ENCODE results near the gene UBQLN3.

UBQLN3 gene

GRCh38 chr11:5509803-5510202 is at the start of gene UBQLN3:
Gene UBQLN3 (minus strand): TSS chr11:5509957. CDS start chr11:5509558, 399 bp downstream.
- no peaks in the 10 kb centered on the region for H3K9me3 Mint-ChIP-seq
- no peak within 1 kb of the TSS for H3K27ac Mint-ChIP-seq
- no peaks in the 10 kb centered on the region for H3K36me3 Mint-ChIP-seq (ENCODE audit: low read depth)
- H3K27me3 Mint-ChIP-seq: no peaks in the 10 kb centered on the region
- H3K4me3 Mint-ChIP-seq: no peak within 1 kb of the TSS
- intact Hi-C loops (cut with micrococcal nuclease): no loop called here
- no peaks in the 10 kb centered on the region for H3K4me1 Mint-ChIP-seq (ENCODE audit: low read depth)

DNA sequence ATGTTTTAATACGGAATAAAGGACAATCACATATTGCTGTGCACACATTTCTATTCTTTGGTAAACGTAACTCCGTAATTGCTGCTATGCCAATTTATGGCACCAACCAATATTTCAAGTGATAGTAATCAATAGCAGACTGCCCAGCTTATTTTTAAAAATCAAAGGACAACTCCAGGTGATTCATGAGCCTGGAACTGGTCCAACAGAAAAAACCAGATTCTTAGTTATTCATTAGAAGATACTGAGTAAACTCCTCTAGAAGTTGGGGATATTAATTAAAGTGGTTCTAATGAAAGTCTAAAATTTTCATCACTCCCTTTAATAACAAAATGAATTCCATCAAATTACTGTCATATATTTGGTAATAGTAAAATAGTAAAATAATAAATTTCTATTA is 48.0 kb upstream of the UBQLN3 start:
- intact Hi-C loops (cut with micrococcal nuclease): no loop called here
- Mint-ChIP-seq H3K27me3 (no peaks in the 10 kb centered on the region), H3K36me3 (ENCODE audit: low read depth) (no peaks in the 10 kb centered on the region), H3K4me3 (no peak overlapping the region), H3K27ac (no peak overlapping the region), H3K4me1 (ENCODE audit: low read depth) (no peaks in the 10 kb centered on the region), H3K9me3 (no peaks in the 10 kb centered on the region)

- H3K4me1 Mint-ChIP-seq (ENCODE audit: low read depth): no peaks in the 10 kb centered on the region
- H3K9me3 Mint-ChIP-seq: no peaks in the 10 kb centered on the region
- H3K27me3 Mint-ChIP-seq: no peaks in the 10 kb centered on the region
- H3K36me3 Mint-ChIP-seq (ENCODE audit: low read depth): no peaks in the 10 kb centered on the region
- no peak overlapping the region for H3K27ac Mint-ChIP-seq
- no peak overlapping the region for H3K4me3 Mint-ChIP-seq
- intact Hi-C loops (cut with micrococcal nuclease): no loop called here
Measured at GRCh38 chr11:5556596-5557188, 46.9 kb upstream of the UBQLN3 start.

- intact Hi-C loops (cut with micrococcal nuclease): no loop called here
- H3K36me3 Mint-ChIP-seq (ENCODE audit: low read depth): no peaks in the 10 kb centered on the region
- H3K4me1 Mint-ChIP-seq (ENCODE audit: low read depth): no peaks in the 10 kb centered on the region
- no peak overlapping the region for H3K27ac Mint-ChIP-seq
- H3K4me3 Mint-ChIP-seq: no peak overlapping the region
- no peaks in the 10 kb centered on the region for H3K27me3 Mint-ChIP-seq
- no peaks in the 10 kb centered on the region for H3K9me3 Mint-ChIP-seq
Measured at GRCh38 chr11:5553343-5553742, 43.6 kb upstream of the UBQLN3 start.

GRCh38 chr11:5550440-5551095 is 40.8 kb upstream of the UBQLN3 start:
- Mint-ChIP-seq H3K4me3 (no peak overlapping the region), H3K27me3 (no peaks in the 10 kb centered on the region), H3K27ac (no peak overlapping the region), H3K9me3 (no peaks in the 10 kb centered on the region), H3K36me3 (ENCODE audit: low read depth) (no peaks in the 10 kb centered on the region), H3K4me1 (ENCODE audit: low read depth) (no peaks in the 10 kb centered on the region)
- intact Hi-C loops (cut with micrococcal nuclease): no loop called here

- Mint-ChIP-seq H3K27me3 (no peaks in the 10 kb centered on the region), H3K9me3 (no peaks in the 10 kb centered on the region), H3K4me1 (ENCODE audit: low read depth) (no peaks in the 10 kb centered on the region), H3K27ac (no peak within 1 kb of the TSS), H3K36me3 (ENCODE audit: low read depth) (no peaks in the 10 kb centered on the region), H3K4me3 (no peak within 1 kb of the TSS)
- intact Hi-C loops (cut with micrococcal nuclease): no loop called here
Measured at GRCh38 chr11:5548440-5548839, 38.7 kb upstream of the UBQLN3 start, which contains the start of gene OR52H1. Gene OR52H1 (minus strand): TSS chr11:5548540. CDS start chr11:5545505, 3,035 bp downstream.

- H3K36me3 Mint-ChIP-seq (ENCODE audit: low read depth): no peaks in the 10 kb centered on the region
- no peak overlapping the region for H3K27ac Mint-ChIP-seq
Measured at GRCh38 chr11:5547982-5548381, 38.2 kb upstream of the UBQLN3 start.

GRCh38 chr11:5546457-5546856 is 36.7 kb upstream of the UBQLN3 start:
- H3K36me3 Mint-ChIP-seq (ENCODE audit: low read depth): no peaks in the 10 kb centered on the region
- no peaks in the 10 kb centered on the region for H3K27me3 Mint-ChIP-seq
- intact Hi-C loops (cut with micrococcal nuclease): no loop called here
- H3K27ac Mint-ChIP-seq: no peak overlapping the region
- H3K4me1 Mint-ChIP-seq (ENCODE audit: low read depth): no peaks in the 10 kb centered on the region
- no peak overlapping the region for H3K4me3 Mint-ChIP-seq
- no peaks in the 10 kb centered on the region for H3K9me3 Mint-ChIP-seq

More at GRCh38 chr11:5547982-5548381, 38.2 kb upstream of the UBQLN3 start:
- Mint-ChIP-seq H3K27me3 (no peaks in the 10 kb centered on the region), H3K4me3 (no peak overlapping the region), H3K4me1 (ENCODE audit: low read depth) (no peaks in the 10 kb centered on the region), H3K9me3 (no peaks in the 10 kb centered on the region)
- intact Hi-C loops (cut with micrococcal nuclease): no loop called here

- Mint-ChIP-seq H3K27me3 (no peaks in the 10 kb centered on the region), H3K36me3 (ENCODE audit: low read depth) (no peaks in the 10 kb centered on the region), H3K4me3 (no peak overlapping the region), H3K9me3 (no peaks in the 10 kb centered on the region), H3K4me1 (ENCODE audit: low read depth) (no peaks in the 10 kb centered on the region), H3K27ac (no peak overlapping the region)
- intact Hi-C loops (cut with micrococcal nuclease): no loop called here
Measured at GRCh38 chr11:5541427-5541826, 31.7 kb upstream of the UBQLN3 start.

DNA sequence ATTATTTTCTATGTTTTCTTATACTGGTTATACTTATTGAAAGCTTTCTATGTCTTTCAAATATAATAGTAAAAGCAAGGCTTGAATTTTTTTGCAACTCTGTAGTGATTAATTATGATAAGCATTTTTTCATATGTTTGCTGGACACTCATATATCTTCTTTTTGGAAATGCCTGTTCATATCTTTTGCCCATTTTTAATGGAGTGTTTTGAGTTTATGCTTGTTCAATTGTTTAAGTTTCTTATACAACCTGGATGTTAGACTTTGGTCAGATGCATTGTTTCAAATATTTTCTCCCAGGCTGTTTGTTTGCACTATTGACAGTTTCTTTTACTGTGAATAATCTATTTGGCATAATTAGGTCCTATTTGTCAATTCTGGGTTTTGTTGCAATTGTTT is 26.7 kb upstream of the UBQLN3 start:
- Mint-ChIP-seq H3K9me3 (no peaks in the 10 kb centered on the region), H3K36me3 (ENCODE audit: low read depth) (no peaks in the 10 kb centered on the region), H3K27me3 (no peaks in the 10 kb centered on the region), H3K27ac (no peak overlapping the region), H3K4me3 (no peak overlapping the region), H3K4me1 (ENCODE audit: low read depth) (no peaks in the 10 kb centered on the region)
- intact Hi-C loops (cut with micrococcal nuclease): no loop called here

- Mint-ChIP-seq H3K9me3 (no peaks in the 10 kb centered on the region), H3K36me3 (ENCODE audit: low read depth) (no peaks in the 10 kb centered on the region), H3K27me3 (no peaks in the 10 kb centered on the region), H3K27ac (no peak overlapping the region), H3K4me1 (ENCODE audit: low read depth) (no peaks in the 10 kb centered on the region), H3K4me3 (no peak overlapping the region)
- intact Hi-C loops (cut with micrococcal nuclease): no loop called here
Measured at GRCh38 chr11:5534046-5534445, 24.3 kb upstream of the UBQLN3 start.

DNA sequence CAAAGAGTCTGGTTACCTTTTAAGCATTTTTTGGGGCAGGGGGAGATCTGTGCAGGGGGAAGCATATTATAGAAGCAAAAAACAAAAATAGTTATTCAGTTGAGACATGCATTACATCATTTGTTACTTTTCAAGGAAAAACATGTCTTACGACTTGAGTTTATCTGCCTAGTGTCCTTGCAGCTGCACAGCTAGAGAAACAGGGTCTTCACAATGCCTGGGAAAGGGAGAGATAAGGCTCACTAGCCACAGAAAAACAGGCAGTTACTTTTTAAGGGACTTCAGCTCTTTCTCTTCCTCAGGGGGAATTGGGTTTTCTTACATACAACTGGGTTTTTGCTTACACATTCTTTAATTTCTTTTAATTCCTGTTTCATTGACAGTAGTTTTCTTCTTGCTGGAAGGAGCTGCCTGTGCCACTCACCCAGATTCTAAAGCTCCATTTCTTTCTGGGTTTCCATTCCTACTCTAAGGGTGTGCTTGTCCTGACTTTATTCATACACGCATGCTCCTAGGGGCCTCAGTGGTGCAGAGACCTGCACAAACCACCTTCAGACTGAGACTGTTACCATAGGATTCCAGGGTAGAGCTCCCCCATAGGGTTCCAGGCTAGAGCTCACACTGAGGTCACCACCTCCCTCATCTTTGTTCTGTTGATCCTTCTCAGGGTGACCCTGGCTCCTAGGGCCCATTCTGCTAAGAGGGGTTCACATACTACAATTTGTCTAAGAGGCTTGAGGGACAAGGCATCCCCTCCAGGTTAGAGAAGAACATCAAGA is 21.5 kb upstream of the UBQLN3 start:
- H3K9me3 Mint-ChIP-seq: no peaks in the 10 kb centered on the region
- intact Hi-C loops (cut with micrococcal nuclease): no loop called here
- no peak overlapping the region for H3K4me3 Mint-ChIP-seq
- no peaks in the 10 kb centered on the region for H3K36me3 Mint-ChIP-seq (ENCODE audit: low read depth)
- no peaks in the 10 kb centered on the region for H3K27me3 Mint-ChIP-seq
- no peaks in the 10 kb centered on the region for H3K4me1 Mint-ChIP-seq (ENCODE audit: low read depth)
- no peak overlapping the region for H3K27ac Mint-ChIP-seq

- H3K4me3 Mint-ChIP-seq: no peak overlapping the region
- no peaks in the 10 kb centered on the region for H3K4me1 Mint-ChIP-seq (ENCODE audit: low read depth)
- no peaks in the 10 kb centered on the region for H3K27me3 Mint-ChIP-seq
- no peak overlapping the region for H3K27ac Mint-ChIP-seq
- H3K36me3 Mint-ChIP-seq (ENCODE audit: low read depth): no peaks in the 10 kb centered on the region
- intact Hi-C loops (cut with micrococcal nuclease): no loop called here
- H3K9me3 Mint-ChIP-seq: no peaks in the 10 kb centered on the region
Measured at GRCh38 chr11:5528495-5528894, 18.7 kb upstream of the UBQLN3 start.

- Mint-ChIP-seq H3K36me3 (ENCODE audit: low read depth) (no peaks in the 10 kb centered on the region), H3K27ac (no peak overlapping the region), H3K27me3 (no peaks in the 10 kb centered on the region), H3K4me3 (no peak overlapping the region), H3K4me1 (ENCODE audit: low read depth) (no peaks in the 10 kb centered on the region), H3K9me3 (no peaks in the 10 kb centered on the region)
- intact Hi-C loops (cut with micrococcal nuclease): no loop called here
Measured at GRCh38 chr11:5527716-5528115, 18.0 kb upstream of the UBQLN3 start.

Data from dendritic cell treated with granulocyte-macrophage colony-stimulating factor and Interleukin-4, amounts not matched to agents 40 ng/mL and 50 ng/mL, for 4 days (primary cell).